GM23338 (cell line): ENCODE measurements around the gene SYNE1. TPM values are rescaled to one million over a fixed set of nuclear protein-coding genes. Genes with fewer than 3 reads are reported as not detected.

ENCODE experiments used
- CREB1 ChIP-seq: fragments of 250-450 bp; sonication (Bioruptor Pico); IDR thresholded peaks from 2 replicates; pipeline ENCODE4 v1.5.0; 2020; ENCODE audit warnings: low read depth, mild to moderate bottlenecking, moderate library complexity
- POLR2AphosphoS5 ChIP-seq: IDR thresholded peaks from 2 replicates; pipeline ENCODE4 v1.6.1; 2016; ENCODE audit warnings: antibody characterized with exemption, low read depth
- ZNF331 ChIP-seq: fragments of 250-450 bp; sonication (Bioruptor Pico); IDR thresholded peaks from 2 replicates; pipeline ENCODE4 v1.5.0; 2020; ENCODE audit warnings: low read depth, mild to moderate bottlenecking, moderate library complexity
- polyA plus RNA-seq: library from polyadenylated mRNA; unstranded; fragments of >200 nt; fragmentation: Nextera tagmentation; extraction: Ambion mirVana; gene quantifications from 2 replicates; pipeline ENCODE4 v1.2.1, GENCODE V29; 2016
- total RNA-seq: library from RNA; depleted of rRNA; stranded (reverse); fragments of >200 nt; shearing (Covaris generic); gene quantifications from 2 replicates; pipeline ENCODE4 v1.2.3, GENCODE V29; 2014
- TF ChIP-seq, protein P1 (sequence below): fragments of 250-450 bp; sonication (Bioruptor Pico); IDR thresholded peaks from 2 replicates; pipeline ENCODE4 v1.5.0; 2020; ENCODE audit warnings: mild to moderate bottlenecking, moderate library complexity
- TF ChIP-seq, protein P2 (sequence below): IDR thresholded peaks from 2 replicates; pipeline ENCODE4 v1.6.1; 2016; ENCODE audit warnings: antibody characterized with exemption
- TF ChIP-seq, protein P3 (sequence below), 2 experiments: fragments of 200-600 bp in 1 of 2; sonication (generic) in 1 of 2; conservative IDR thresholded peaks; 2 replicates each; pipeline versions ENCODE4 v1.5.1 to v1.6.1; 2016 to 2017; ENCODE audit warnings: antibody characterized with exemption in 2 of 2, low read depth in 2 of 2, mild to moderate bottlenecking in 2 of 2, moderate library complexity in 1 of 2

SYNE1 gene
- total and polyA plus RNA-seq, 2 experiments from 2014 or later: 3.9 to 13.6 TPM

DNA sequence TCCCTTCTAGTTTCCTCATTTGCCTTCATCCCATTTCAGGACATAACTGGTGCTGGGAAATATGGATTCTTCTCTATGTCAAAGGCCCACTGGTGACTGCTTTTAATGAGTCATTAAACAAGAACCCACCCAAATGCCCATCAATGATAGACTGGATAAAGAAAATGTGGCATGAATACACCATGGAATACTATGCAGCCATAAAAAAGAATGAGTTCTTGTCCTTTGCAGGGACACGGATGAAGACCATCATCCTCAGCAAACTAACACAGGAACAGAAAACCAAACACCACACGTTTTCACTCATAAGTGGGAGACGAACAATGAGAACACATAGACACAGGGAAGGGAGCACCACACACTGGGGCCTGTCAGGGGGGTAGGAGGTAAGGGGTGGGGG, 518.9 kb downstream of the SYNE1 start (continued):
- TF ChIP-seq, protein P1, sequence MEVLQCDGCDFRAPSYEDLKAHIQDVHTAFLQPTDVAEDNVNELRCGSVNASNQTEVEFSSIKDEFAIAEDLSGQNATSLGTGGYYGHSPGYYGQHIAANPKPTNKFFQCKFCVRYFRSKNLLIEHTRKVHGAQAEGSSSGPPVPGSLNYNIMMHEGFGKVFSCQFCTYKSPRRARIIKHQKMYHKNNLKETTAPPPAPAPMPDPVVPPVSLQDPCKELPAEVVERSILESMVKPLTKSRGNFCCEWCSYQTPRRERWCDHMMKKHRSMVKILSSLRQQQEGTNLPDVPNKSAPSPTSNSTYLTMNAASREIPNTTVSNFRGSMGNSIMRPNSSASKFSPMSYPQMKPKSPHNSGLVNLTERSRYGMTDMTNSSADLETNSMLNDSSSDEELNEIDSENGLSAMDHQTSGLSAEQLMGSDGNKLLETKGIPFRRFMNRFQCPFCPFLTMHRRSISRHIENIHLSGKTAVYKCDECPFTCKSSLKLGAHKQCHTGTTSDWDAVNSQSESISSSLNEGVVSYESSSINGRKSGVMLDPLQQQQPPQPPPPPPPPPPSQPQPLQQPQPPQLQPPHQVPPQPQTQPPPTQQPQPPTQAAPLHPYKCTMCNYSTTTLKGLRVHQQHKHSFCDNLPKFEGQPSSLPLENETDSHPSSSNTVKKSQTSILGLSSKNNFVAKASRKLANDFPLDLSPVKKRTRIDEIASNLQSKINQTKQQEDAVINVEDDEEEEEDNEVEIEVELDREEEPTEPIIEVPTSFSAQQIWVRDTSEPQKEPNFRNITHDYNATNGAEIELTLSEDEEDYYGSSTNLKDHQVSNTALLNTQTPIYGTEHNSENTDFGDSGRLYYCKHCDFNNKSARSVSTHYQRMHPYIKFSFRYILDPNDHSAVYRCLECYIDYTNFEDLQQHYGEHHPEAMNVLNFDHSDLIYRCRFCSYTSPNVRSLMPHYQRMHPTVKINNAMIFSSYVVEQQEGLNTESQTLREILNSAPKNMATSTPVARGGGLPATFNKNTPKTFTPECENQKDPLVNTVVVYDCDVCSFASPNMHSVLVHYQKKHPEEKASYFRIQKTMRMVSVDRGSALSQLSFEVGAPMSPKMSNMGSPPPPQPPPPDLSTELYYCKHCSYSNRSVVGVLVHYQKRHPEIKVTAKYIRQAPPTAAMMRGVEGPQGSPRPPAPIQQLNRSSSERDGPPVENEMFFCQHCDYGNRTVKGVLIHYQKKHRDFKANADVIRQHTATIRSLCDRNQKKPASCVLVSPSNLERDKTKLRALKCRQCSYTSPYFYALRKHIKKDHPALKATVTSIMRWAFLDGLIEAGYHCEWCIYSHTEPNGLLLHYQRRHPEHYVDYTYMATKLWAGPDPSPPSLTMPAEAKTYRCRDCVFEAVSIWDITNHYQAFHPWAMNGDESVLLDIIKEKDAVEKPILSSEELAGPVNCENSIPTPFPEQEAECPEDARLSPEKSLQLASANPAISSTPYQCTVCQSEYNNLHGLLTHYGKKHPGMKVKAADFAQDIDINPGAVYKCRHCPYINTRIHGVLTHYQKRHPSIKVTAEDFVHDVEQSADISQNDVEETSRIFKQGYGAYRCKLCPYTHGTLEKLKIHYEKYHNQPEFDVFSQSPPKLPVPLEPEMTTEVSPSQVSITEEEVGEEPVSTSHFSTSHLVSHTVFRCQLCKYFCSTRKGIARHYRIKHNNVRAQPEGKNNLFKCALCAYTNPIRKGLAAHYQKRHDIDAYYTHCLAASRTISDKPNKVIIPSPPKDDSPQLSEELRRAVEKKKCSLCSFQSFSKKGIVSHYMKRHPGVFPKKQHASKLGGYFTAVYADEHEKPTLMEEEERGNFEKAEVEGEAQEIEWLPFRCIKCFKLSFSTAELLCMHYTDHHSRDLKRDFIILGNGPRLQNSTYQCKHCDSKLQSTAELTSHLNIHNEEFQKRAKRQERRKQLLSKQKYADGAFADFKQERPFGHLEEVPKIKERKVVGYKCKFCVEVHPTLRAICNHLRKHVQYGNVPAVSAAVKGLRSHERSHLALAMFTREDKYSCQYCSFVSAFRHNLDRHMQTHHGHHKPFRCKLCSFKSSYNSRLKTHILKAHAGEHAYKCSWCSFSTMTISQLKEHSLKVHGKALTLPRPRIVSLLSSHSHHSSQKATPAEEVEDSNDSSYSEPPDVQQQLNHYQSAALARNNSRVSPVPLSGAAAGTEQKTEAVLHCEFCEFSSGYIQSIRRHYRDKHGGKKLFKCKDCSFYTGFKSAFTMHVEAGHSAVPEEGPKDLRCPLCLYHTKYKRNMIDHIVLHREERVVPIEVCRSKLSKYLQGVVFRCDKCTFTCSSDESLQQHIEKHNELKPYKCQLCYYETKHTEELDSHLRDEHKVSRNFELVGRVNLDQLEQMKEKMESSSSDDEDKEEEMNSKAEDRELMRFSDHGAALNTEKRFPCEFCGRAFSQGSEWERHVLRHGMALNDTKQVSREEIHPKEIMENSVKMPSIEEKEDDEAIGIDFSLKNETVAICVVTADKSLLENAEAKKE (CRISPR knock-in tag): no peak
- TF ChIP-seq ZNF331 (CRISPR knock-in tag): no peak
- no peak for TF ChIP-seq POLR2AphosphoS5
- TF ChIP-seq, protein P2, sequence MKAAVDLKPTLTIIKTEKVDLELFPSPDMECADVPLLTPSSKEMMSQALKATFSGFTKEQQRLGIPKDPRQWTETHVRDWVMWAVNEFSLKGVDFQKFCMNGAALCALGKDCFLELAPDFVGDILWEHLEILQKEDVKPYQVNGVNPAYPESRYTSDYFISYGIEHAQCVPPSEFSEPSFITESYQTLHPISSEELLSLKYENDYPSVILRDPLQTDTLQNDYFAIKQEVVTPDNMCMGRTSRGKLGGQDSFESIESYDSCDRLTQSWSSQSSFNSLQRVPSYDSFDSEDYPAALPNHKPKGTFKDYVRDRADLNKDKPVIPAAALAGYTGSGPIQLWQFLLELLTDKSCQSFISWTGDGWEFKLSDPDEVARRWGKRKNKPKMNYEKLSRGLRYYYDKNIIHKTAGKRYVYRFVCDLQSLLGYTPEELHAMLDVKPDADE: no peak
- TF ChIP-seq, protein P3, sequence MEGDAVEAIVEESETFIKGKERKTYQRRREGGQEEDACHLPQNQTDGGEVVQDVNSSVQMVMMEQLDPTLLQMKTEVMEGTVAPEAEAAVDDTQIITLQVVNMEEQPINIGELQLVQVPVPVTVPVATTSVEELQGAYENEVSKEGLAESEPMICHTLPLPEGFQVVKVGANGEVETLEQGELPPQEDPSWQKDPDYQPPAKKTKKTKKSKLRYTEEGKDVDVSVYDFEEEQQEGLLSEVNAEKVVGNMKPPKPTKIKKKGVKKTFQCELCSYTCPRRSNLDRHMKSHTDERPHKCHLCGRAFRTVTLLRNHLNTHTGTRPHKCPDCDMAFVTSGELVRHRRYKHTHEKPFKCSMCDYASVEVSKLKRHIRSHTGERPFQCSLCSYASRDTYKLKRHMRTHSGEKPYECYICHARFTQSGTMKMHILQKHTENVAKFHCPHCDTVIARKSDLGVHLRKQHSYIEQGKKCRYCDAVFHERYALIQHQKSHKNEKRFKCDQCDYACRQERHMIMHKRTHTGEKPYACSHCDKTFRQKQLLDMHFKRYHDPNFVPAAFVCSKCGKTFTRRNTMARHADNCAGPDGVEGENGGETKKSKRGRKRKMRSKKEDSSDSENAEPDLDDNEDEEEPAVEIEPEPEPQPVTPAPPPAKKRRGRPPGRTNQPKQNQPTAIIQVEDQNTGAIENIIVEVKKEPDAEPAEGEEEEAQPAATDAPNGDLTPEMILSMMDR (conservative IDR thresholded peaks at IDR 0.05; ENCODE audit: low read depth in 2 of 2): no peak
- no peak for TF ChIP-seq CREB1 (CRISPR knock-in tag)
